ENCODE data around the gene TM9SF1. TPM values are rescaled to one million over a fixed set of nuclear protein-coding genes. Genes with fewer than 3 reads are reported as not detected.
A peak's percentile ranks its signal among the peaks of the same experiment; 100 is the strongest.

Gene TM9SF1
- total and polyA plus RNA-seq, 2 experiments from 2014 or later = 12.6 to 27.5 TPM

- TF ChIP-seq CREB1 (CRISPR knock-in tag; IDR thresholded peaks at IDR 0.05; ENCODE audit: low read depth) (no peak), POLR2AphosphoS5 (IDR thresholded peaks at IDR 0.05; ENCODE audit: low read depth) (no peak), ETS1 (IDR thresholded peaks at IDR 0.05) (no peak), EZH2phosphoT487 (IDR thresholded peaks at IDR 0.05; ENCODE audit: unreplicated experiment) (no peak), CTCF (conservative IDR thresholded peaks at IDR 0.05; ENCODE audit: low read depth in 2 of 2) (no peak), STAT1 (IDR thresholded peaks at IDR 0.05; ENCODE audit: unreplicated experiment) (no peak), ZNF331 (CRISPR knock-in tag; IDR thresholded peaks at IDR 0.05; ENCODE audit: low read depth) (no peak), ZNF114 (CRISPR knock-in tag; IDR thresholded peaks at IDR 0.05) (no peak), EZH2 (IDR thresholded peaks at IDR 0.05; ENCODE audit: low read depth, unreplicated experiment) (no peak), ZNF462 (CRISPR knock-in tag; IDR thresholded peaks at IDR 0.05) (no peak), JUNB (IDR thresholded peaks at IDR 0.05; ENCODE audit: unreplicated experiment) (no peak), NANOG (IDR thresholded peaks at IDR 0.05; ENCODE audit: borderline replicate concordance) (no peak), REST (IDR thresholded peaks at IDR 0.05; ENCODE audit: unreplicated experiment) (no peak)
- Mint-ChIP-seq H3K4me1 (peaks cover 8% of the 10 kb centered on the region), H3K9me3 (no peaks in the 10 kb centered on the region), H3K27me3 (ENCODE audit: insufficient read depth, low read depth, poor library complexity) (peaks cover 17% of the 10 kb centered on the region), H3K27ac (peak overlapping the region; percentile 99), H3K36me3 (ENCODE audit: low read depth) (peaks cover 26% of the 10 kb centered on the region), H3K4me3 (peak overlapping the region; percentile 97)
- ATAC-seq = no peak; the same call in none of the 3 replicates
- peak overlapping the region; percentile 2; the same call in 1 of the 2 replicates for H2AFZ ChIP-seq
- peaks cover 11% of the 10 kb centered on the region for H3F3A ChIP-seq (replicated peaks; ENCODE audit: low read depth)
- H3K79me2 ChIP-seq (replicated peaks; ENCODE audit: insufficient read depth) = 0 out of 2 replicates have a peak, but pooled peaks cover 2% of the 10 kb centered on the region
- peak overlapping the region; percentile 98 for H3K4me3 ChIP-seq
- H3K27ac ChIP-seq (ENCODE audit: low read depth) = peak overlapping the region; percentile 89
- no peaks in the 10 kb centered on the region; the same call in 1 of the 2 replicates for H3K36me3 ChIP-seq (ENCODE audit: insufficient read depth)
- peaks cover 3% of the 10 kb centered on the region; the same call in 1 of the 2 replicates for H3K27me3 ChIP-seq (ENCODE audit: insufficient read depth)
- peak; percentile 47 for DNase-seq (ENCODE audit: low spot score)
- H3K9me2 ChIP-seq (ENCODE audit: insufficient read depth) = no peaks in the 10 kb centered on the region
- peak overlapping the region; percentile 77 for H3K4me2 ChIP-seq
- no peaks in the 10 kb centered on the region; the same call in 1 of the 2 replicates for H4K20me1 ChIP-seq (replicated peaks; ENCODE audit: insufficient read depth)
- peaks cover 10% of the 10 kb centered on the region for H3K4me1 ChIP-seq (ENCODE audit: insufficient read depth)
Observed at GRCh38 chr14:24243336-24243836, 48.1 kb upstream of the TM9SF1 start.

All from GM23338 (cell line).